ENCODE measurements around the gene FAM120A.

The FAM120A gene

GRCh38 chr9:93557366-93558137, 106.1 kb downstream of the FAM120A start:
- DNase-seq (ENCODE audit: low read depth): no peak

GRCh38 chr9:93558503-93558902, 107.0 kb downstream of the FAM120A start:
- DNase-seq (ENCODE audit: low read depth): no peak

GRCh38 chr9:93560991-93561390, 109.5 kb downstream of the FAM120A start:
- no peak for DNase-seq (ENCODE audit: low read depth)

- no peak for DNase-seq (ENCODE audit: low read depth)
Observed at GRCh38 chr9:93562157-93562556, 110.7 kb downstream of the FAM120A start.

- DNase-seq (ENCODE audit: low read depth): no peak
Observed at GRCh38 chr9:93565089-93565488, 113.6 kb downstream of the FAM120A start.

- DNase-seq (ENCODE audit: low read depth): peak; percentile 99
Observed at GRCh38 chr9:93566408-93567270, 115.2 kb downstream of the FAM120A start.

GRCh38 chr9:93567271-93567959, 115.9 kb downstream of the FAM120A start:
- no peak for DNase-seq (ENCODE audit: low read depth)

GRCh38 chr9:93568169-93568568, 116.7 kb downstream of the FAM120A start:
- no peak for DNase-seq (ENCODE audit: low read depth)

- DNase-seq (ENCODE audit: low read depth): no peak
Observed at GRCh38 chr9:93569621-93570174, 118.2 kb downstream of the FAM120A start.

- DNase-seq (ENCODE audit: low read depth): no peak
Observed at GRCh38 chr9:93572221-93572620, 120.7 kb downstream of the FAM120A start.

GRCh38 chr9:93572636-93573515, 121.4 kb downstream of the FAM120A start:
- DNase-seq (ENCODE audit: low read depth): no peak

- DNase-seq (ENCODE audit: low read depth): no peak
Observed at GRCh38 chr9:93573516-93573828, 122.0 kb downstream of the FAM120A start.

GRCh38 chr9:93574091-93574899, 122.8 kb downstream of the FAM120A start:
- no peak for DNase-seq (ENCODE audit: low read depth)

GRCh38 chr9:93574900-93575795, 123.7 kb downstream of the FAM120A start:
- no peak for DNase-seq (ENCODE audit: low read depth)

GRCh38 chr9:93575796-93576257, 124.3 kb downstream of the FAM120A start:
- DNase-seq (ENCODE audit: low read depth): peak; percentile 24

GRCh38 chr9:93576258-93577077, 125.0 kb downstream of the FAM120A start, which contains the start of gene PHF2:
PHF2 (plus strand) TSS chr9:93576584; CDS start chr9:93576774, 190 bp downstream.
- DNase-seq (ENCODE audit: low read depth): no peak

- no peak for DNase-seq (ENCODE audit: low read depth)
Observed at GRCh38 chr9:93577078-93577974, 125.8 kb downstream of the FAM120A start.

Measured in activated gamma-delta T cell treated with anti-CD3 and anti-CD28 coated beads, Interleukin-2, amount 50 U/mL, for 16 hours (primary cell).